Measurements from ENCODE around the gene LRFN4. TPM values are rescaled to one million over a fixed set of nuclear protein-coding genes. Genes with fewer than 3 reads are reported as not detected.

LRFN4 gene
- total RNA-seq, 1 donor from 2014 or later, result 37.9 TPM

GRCh38 chr11:66880496-66881450, 23.9 kb downstream of the LRFN4 start:
- H3K4me3 ChIP-seq (ENCODE audit: low read depth, low read length), result no peak overlapping the region
- TF ChIP-seq CTCF (conservative IDR thresholded peaks at IDR 0.05; ENCODE audit: low read depth, low read length), result no peak
- DNase-seq (ENCODE audit: low read depth), result no peak

- no peak for DNase-seq (ENCODE audit: low read depth)
- TF ChIP-seq CTCF (conservative IDR thresholded peaks at IDR 0.05; ENCODE audit: low read depth, low read length), result no peak
- no peak overlapping the region for H3K4me3 ChIP-seq (ENCODE audit: low read depth, low read length)
These were observed 24.6 kb downstream of the LRFN4 start for GRCh38 chr11:66881451-66881835.

DNA sequence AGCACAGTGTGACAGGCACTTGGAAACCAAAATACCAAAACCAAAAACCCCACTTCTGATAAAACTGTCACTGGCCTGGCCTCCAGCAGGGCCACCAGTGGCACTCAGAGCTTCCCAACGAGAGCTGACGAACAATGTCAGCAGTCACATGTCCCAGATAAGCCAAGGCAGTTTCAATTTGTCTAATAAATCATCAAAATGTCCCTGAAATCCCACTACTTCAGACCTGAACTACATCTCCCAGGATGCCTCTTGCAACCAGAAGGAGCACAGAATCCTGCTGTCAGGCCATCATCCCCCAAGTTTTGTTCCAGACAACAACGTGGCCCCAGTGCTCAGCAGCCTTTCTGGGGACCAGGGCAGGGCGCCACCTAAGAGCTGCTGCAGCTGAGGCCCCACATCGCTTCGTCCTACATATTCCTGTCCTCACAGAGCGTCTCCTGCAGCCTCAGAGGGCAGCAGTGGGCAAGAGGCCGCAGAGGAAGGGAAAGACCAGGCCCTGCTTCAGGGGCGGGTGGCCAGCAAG, 25.1 kb downstream of the LRFN4 start:
- no peak overlapping the region for H3K4me3 ChIP-seq (ENCODE audit: low read depth, low read length)
- DNase-seq (ENCODE audit: low read depth), result no peak
- TF ChIP-seq CTCF (conservative IDR thresholded peaks at IDR 0.05; ENCODE audit: low read depth, low read length), result no peak

- no peak for DNase-seq (ENCODE audit: low read depth)
- no peak overlapping the region for H3K4me3 ChIP-seq (ENCODE audit: low read depth, low read length)
- TF ChIP-seq CTCF (conservative IDR thresholded peaks at IDR 0.05; ENCODE audit: low read depth, low read length), result no peak
These were observed 25.7 kb downstream of the LRFN4 start for GRCh38 chr11:66882561-66883015.

DNA sequence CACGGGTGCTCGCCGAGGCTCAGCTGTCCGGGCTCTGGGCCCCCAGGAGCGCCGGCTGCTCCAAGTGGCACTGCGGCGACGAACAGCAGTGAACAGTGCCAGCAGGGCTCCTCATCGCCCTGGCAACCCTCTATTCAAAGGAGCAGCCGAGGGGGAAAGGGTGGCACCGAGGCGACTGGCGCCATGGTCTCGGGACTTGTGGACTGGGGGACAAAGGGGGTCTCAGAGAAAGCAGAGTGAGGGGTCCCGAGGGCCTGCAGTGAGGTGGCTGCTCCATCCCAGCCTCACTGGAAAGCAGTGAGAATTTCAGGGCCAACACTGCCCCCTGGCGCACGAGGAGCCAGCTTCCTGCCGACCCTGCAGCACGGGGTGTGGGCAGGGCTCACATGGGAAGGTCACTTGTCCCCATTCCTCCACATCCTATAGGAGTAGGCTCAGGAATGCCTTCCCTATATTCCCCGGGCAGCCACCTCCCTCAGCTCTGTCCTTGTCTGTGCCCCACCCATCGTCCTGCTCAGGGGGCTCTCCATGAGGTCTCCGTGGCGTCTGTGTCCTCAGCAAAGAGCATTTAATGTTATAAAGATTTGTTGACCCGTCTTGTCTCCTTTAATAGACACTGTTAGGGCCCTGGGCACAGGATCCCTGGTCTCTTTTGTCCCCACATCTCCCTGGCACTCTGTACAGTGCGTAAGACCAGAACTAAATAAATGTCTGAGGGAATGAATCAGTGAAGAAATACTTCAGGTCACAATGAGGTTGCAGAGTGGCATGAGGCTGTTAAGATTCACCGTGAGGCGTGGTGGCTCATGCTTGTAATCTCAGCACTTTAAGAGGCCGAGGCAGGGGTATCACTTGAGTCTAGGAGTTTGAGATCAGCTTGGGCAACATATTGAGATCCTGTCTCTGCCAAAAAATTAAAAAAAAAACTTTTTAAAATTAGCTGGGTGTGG, 26.4 kb downstream of the LRFN4 start:
- no peak for DNase-seq (ENCODE audit: low read depth)
- H3K4me3 ChIP-seq (ENCODE audit: low read depth, low read length), result no peak overlapping the region
- TF ChIP-seq CTCF (conservative IDR thresholded peaks at IDR 0.05; ENCODE audit: low read depth, low read length), result peak; percentile 68

GRCh38 chr11:66884443-66884842, 27.6 kb downstream of the LRFN4 start:
- DNase-seq (ENCODE audit: low read depth), result no peak
- TF ChIP-seq CTCF (conservative IDR thresholded peaks at IDR 0.05; ENCODE audit: low read depth, low read length), result no peak

More at GRCh38 chr11:66884443-66884842, 27.6 kb downstream of the LRFN4 start:
- no peak overlapping the region for H3K4me3 ChIP-seq (ENCODE audit: low read depth, low read length)
